ENCODE measurements around the gene KMT2A.

DNA sequence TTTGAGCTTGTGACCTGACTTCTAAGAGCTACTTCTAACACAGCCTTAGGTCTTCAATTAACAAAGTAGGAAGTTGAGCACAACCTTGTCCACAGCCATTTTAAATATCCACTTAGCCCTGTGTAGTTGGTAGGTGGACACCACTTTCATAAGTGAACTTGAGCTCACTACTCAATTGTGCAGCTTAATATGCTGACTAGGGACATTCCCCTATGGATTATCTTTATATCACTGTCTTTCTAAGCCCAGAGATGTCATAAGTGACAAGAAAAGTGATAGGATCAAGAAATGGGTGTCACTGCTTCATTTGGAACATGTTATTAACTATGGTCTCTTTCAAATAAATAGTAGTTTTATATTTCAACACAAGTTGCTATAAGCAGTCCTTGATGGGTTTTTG, 38.8 kb upstream of the KMT2A start:
- TF ChIP-seq, protein P1, sequence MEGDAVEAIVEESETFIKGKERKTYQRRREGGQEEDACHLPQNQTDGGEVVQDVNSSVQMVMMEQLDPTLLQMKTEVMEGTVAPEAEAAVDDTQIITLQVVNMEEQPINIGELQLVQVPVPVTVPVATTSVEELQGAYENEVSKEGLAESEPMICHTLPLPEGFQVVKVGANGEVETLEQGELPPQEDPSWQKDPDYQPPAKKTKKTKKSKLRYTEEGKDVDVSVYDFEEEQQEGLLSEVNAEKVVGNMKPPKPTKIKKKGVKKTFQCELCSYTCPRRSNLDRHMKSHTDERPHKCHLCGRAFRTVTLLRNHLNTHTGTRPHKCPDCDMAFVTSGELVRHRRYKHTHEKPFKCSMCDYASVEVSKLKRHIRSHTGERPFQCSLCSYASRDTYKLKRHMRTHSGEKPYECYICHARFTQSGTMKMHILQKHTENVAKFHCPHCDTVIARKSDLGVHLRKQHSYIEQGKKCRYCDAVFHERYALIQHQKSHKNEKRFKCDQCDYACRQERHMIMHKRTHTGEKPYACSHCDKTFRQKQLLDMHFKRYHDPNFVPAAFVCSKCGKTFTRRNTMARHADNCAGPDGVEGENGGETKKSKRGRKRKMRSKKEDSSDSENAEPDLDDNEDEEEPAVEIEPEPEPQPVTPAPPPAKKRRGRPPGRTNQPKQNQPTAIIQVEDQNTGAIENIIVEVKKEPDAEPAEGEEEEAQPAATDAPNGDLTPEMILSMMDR (IDR thresholded peaks at IDR 0.05; ENCODE audit: low read length): no peak
- TF ChIP-seq EZH2phosphoT487 (IDR thresholded peaks at IDR 0.05; ENCODE audit: low read length) (no peak), EZH2 (optimal IDR thresholded peaks at IDR 0.05; ENCODE audit: low read depth, low read length) (no peak)
